ENCODE measurements around the gene TCF4.

DNA sequence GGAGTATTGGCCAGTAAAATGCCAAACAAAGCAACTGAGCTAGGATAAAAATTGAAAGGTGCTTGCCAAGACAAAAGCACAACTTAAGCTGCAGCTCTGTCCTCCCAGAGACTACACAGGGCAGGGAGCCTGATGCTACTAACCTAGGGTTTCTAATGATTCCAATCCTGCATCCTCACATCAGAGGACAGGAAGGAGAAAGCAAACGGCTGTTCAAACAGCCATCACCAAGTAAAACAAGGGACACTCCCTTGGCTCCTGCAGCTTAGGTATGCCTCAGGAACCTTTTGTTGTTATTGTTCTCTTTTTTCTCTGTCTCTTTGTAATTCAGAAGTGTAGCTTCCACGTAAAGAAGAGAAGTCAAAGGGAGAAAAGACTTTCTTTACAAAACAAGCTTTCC is 99.5 kb downstream of the TCF4 start:
- no peak for TF ChIP-seq POLR2A (IDR thresholded peaks at IDR 0.05)
- TF ChIP-seq, protein P1, sequence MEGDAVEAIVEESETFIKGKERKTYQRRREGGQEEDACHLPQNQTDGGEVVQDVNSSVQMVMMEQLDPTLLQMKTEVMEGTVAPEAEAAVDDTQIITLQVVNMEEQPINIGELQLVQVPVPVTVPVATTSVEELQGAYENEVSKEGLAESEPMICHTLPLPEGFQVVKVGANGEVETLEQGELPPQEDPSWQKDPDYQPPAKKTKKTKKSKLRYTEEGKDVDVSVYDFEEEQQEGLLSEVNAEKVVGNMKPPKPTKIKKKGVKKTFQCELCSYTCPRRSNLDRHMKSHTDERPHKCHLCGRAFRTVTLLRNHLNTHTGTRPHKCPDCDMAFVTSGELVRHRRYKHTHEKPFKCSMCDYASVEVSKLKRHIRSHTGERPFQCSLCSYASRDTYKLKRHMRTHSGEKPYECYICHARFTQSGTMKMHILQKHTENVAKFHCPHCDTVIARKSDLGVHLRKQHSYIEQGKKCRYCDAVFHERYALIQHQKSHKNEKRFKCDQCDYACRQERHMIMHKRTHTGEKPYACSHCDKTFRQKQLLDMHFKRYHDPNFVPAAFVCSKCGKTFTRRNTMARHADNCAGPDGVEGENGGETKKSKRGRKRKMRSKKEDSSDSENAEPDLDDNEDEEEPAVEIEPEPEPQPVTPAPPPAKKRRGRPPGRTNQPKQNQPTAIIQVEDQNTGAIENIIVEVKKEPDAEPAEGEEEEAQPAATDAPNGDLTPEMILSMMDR (IDR thresholded peaks at IDR 0.05): no peak
